HEK293 (cell line): ENCODE data around the gene PHACTR1.

Source experiments
- CTCF ChIA-PET: fragments of 350-600 bp; formaldehyde crosslinking; extraction: SDS; loops from one replicate; lab custom pipeline; 2021; ENCODE audit warnings: antibody characterized with exemption; lab: Yijun Ruan, JAX
- POLR2A ChIA-PET: fragments of 300-600 bp; formaldehyde crosslinking; extraction: SDS; loops from one replicate; lab custom pipeline; 2020; ENCODE audit warnings: antibody characterized with exemption, inconsistent platforms; lab: Yijun Ruan, JAX
- H3K27ac ChIP-seq: fragments of 200-500 bp; sonication (Bioruptor generic); 2 replicates; pipeline ENCODE4 v1.5.1; 2014; ENCODE audit warnings: low read depth, low read length, control low read depth, inconsistent platforms; ENCODE audit errors: extremely low read depth
- H3K36me3 ChIP-seq, 2 experiments: fragments of 200-500 bp in 1 of 2; sonication (Bioruptor generic) in 1 of 2; 1 replicate in 1 of 2; 2 replicates in 1 of 2; pipeline ENCODE4 v1.5.1; 2014 to 2017; ENCODE audit warnings: inconsistent platforms in 2 of 2, low read length in 2 of 2; ENCODE audit not compliant: control insufficient read depth in 2 of 2, insufficient read depth in 1 of 2
- H3K4me1 ChIP-seq: fragments of 200-500 bp; sonication (Bioruptor generic); 2 replicates; pipeline ENCODE4 v1.5.1; 2014; ENCODE audit warnings: mild to moderate bottlenecking, low read length, inconsistent platforms; ENCODE audit not compliant: control insufficient read depth, insufficient read depth
- H3K4me3 ChIP-seq: 2 replicates; pipeline ENCODE4 v1.5.1; 2011; ENCODE audit warnings: low read depth, mild to moderate bottlenecking, control low read depth, low read length, moderate library complexity
- H3K9me3 ChIP-seq: fragments of 200-500 bp; sonication (Bioruptor generic); 2 replicates; pipeline ENCODE4 v1.5.1; 2014; ENCODE audit warnings: low read depth, low read length, inconsistent platforms; ENCODE audit not compliant: control insufficient read depth, insufficient read depth
- BCL11A ChIP-seq: fragments of 450-650 bp; formaldehyde crosslinking; IDR thresholded peaks from 2 replicates; pipeline ENCODE4 v1.5.1; 2016; ENCODE audit warnings: low read depth, missing biosample characterization, missing genetic modification characterization
- OSR2 ChIP-seq: fragments of 450-650 bp; formaldehyde crosslinking; IDR thresholded peaks from 2 replicates; pipeline ENCODE4 v1.5.1; 2016; ENCODE audit warnings: missing biosample characterization, missing genetic modification characterization
- SETDB1 ChIP-seq: IDR thresholded peaks from one replicate; pipeline ENCODE4 v1.6.1; 2017; ENCODE audit warnings: mild to moderate bottlenecking, low read length, moderate library complexity, mixed read lengths; ENCODE audit not compliant: insufficient read length
- ZNF133 ChIP-seq: fragments of 450-650 bp; formaldehyde crosslinking; IDR thresholded peaks from 2 replicates; pipeline ENCODE4 v1.5.1; 2016; ENCODE audit warnings: missing biosample characterization, missing genetic modification characterization
- ZNF140 ChIP-seq: fragments of 450-650 bp; formaldehyde crosslinking; IDR thresholded peaks from 2 replicates; pipeline ENCODE4 v1.5.1; 2016; ENCODE audit warnings: missing biosample characterization, missing genetic modification characterization
- ZNF214 ChIP-seq: fragments of 450-650 bp; formaldehyde crosslinking; IDR thresholded peaks from 2 replicates; pipeline ENCODE4 v1.5.1; 2017; ENCODE audit warnings: missing biosample characterization, mild to moderate bottlenecking, missing genetic modification characterization, borderline replicate concordance
- ZNF221 ChIP-seq: fragments of 450-650 bp; formaldehyde crosslinking; IDR thresholded peaks from 2 replicates; pipeline ENCODE4 v1.5.1; 2017; ENCODE audit warnings: missing biosample characterization, missing genetic modification characterization, borderline replicate concordance
- ZNF311 ChIP-seq: fragments of 450-650 bp; formaldehyde crosslinking; IDR thresholded peaks from 2 replicates; pipeline ENCODE4 v1.5.1; 2017; ENCODE audit warnings: missing biosample characterization, missing genetic modification characterization, borderline replicate concordance
- ZNF423 ChIP-seq: fragments of 450-650 bp; formaldehyde crosslinking; IDR thresholded peaks from 2 replicates; pipeline ENCODE4 v1.5.1; 2016; ENCODE audit warnings: missing biosample characterization, missing genetic modification characterization
- ZNF544 ChIP-seq: fragments of 450-650 bp; formaldehyde crosslinking; IDR thresholded peaks from 2 replicates; pipeline ENCODE4 v1.5.0; 2017; ENCODE audit warnings: missing biosample characterization, missing genetic modification characterization
- ZNF623 ChIP-seq: fragments of 450-650 bp; formaldehyde crosslinking; IDR thresholded peaks from 2 replicates; pipeline ENCODE4 v1.5.1; 2016; ENCODE audit warnings: missing biosample characterization, missing genetic modification characterization
- ZNF76 ChIP-seq: fragments of 450-650 bp; formaldehyde crosslinking; IDR thresholded peaks from 2 replicates; pipeline ENCODE4; 2016; ENCODE audit warnings: low read depth, missing biosample characterization, missing genetic modification characterization, borderline replicate concordance
- TF ChIP-seq, protein P1 (sequence below): fragments of 450-650 bp; formaldehyde crosslinking; IDR thresholded peaks from 2 replicates; pipeline ENCODE4 v1.5.1; 2016; ENCODE audit warnings: missing biosample characterization, missing genetic modification characterization
- TF ChIP-seq, protein P2 (sequence below): fragments of 450-650 bp; formaldehyde crosslinking; IDR thresholded peaks from 2 replicates; pipeline ENCODE4 v1.5.1; 2016; ENCODE audit warnings: missing biosample characterization, missing genetic modification characterization
- TF ChIP-seq, protein P3 (sequence below): fragments of 450-650 bp; formaldehyde crosslinking; IDR thresholded peaks from 2 replicates; pipeline ENCODE4 v1.5.1; 2016; ENCODE audit warnings: missing biosample characterization, missing genetic modification characterization
- TF ChIP-seq, protein P4 (sequence below): fragments of 450-650 bp; formaldehyde crosslinking; IDR thresholded peaks from 2 replicates; pipeline ENCODE4 v1.5.1; 2017; ENCODE audit warnings: missing biosample characterization, missing genetic modification characterization

PHACTR1 gene

DNA sequence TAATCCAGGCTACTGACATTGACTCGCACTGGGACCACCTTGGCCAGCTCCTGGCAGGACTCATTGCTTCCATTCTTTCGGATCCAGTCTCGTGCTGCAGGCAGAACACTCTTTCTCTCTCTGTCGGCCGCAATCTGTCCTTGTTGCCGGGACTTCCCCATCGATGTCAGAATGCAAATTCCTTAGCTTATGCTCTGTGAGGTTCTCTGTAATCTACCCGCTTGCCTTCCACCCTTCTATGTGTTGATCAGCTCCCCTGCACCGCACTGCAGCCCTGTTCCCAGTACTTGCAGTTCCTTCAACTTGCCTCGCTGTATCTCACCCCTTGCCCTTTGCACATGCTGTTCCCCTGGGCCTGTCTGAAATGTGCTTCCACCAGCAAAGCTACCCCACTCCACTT, 182.0 kb downstream of the PHACTR1 start:
- no peaks in the 10 kb centered on the region for H3K9me3 ChIP-seq
- ChIA-PET CTCF (interaction anchor here (0.6 to 3.5 kb wide), 4 partner anchors 13 to 261 kb away, joined by 3 to 17 read pairs (median 3); no protein-coding TSS in a partner anchor), POLR2A (no interaction called here)
- no peak overlapping the region for H3K27ac ChIP-seq
- H3K4me3 ChIP-seq: no peak overlapping the region
- no peaks in the 10 kb centered on the region for H3K36me3 ChIP-seq
- no peaks in the 10 kb centered on the region for H3K4me1 ChIP-seq
- peak; percentile 40; the same call in 1 of the 2 replicates for TF ChIP-seq ZNF623
- no peak for TF ChIP-seq ZNF76 (tag by site-specific recombination)
- no peak for TF ChIP-seq ZNF311
- TF ChIP-seq ZNF221 (tag by site-specific recombination): no peak
- TF ChIP-seq, all 188 proteins: peak for 1

DNA sequence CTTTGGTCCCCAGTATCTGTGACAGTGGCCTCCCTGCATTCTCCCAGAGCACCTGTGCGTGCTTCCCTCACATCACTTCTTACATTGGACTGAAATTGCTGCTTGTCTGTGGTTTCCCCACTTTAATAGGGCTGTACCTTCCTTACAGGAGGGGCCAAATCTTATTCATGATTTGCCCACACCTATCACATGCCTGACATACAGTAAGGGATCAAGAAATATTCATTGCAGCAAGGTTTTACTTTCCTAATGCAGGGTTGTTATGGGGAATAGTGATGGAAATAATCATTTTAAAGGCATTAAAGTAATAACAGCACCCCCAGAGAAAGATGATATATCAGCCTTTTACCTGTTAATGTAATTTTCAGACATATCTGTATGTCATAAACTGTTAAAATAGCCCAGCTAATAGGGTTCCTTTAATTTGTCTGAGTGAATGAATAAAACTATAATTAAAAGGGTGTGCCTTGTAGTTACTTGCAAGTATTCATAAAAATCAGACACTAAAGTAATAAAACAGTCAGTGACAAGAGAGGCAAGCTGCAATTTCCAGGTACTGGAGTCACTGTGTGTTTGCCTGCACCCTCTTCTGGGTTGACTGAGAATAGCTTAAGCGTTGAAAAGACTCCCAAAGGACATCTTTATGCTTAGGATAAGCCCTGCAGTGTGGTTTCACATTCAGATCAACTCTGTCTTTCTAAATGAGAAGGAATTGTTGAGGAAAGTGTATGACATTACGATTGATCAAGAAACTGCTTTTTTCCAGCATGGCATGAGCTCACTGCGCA, 182.7 kb downstream of the PHACTR1 start:
- no peak overlapping the region for H3K27ac ChIP-seq
- TF ChIP-seq, protein P1, sequence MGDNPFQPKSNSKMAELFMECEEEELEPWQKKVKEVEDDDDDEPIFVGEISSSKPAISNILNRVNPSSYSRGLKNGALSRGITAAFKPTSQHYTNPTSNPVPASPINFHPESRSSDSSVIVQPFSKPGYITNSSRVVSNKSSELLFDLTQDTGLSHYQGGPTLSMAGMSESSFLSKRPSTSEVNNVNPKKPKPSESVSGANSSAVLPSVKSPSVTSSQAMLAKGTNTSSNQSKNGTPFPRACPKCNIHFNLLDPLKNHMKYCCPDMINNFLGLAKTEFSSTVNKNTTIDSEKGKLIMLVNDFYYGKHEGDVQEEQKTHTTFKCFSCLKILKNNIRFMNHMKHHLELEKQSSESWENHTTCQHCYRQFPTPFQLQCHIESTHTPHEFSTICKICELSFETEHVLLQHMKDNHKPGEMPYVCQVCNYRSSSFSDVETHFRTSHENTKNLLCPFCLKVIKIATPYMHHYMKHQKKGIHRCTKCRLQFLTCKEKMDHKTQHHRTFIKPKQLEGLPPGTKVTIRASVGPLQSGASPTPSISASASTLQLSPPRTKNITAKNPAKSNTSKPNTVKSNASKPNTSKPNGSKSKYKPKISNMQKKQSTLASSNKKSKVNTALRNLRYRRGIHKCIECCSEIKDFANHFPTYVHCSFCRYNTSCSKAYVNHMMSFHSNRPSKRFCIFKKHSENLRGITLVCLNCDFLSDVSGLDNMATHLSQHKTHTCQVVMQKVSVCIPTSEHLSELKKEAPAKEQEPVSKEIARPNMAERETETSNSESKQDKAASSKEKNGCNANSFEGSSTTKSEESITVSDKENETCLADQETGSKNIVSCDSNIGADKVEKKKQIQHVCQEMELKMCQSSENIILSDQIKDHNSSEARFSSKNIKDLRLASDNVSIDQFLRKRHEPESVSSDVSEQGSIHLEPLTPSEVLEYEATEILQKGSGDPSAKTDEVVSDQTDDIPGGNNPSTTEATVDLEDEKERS: no peak
- peak; percentile 40; the same call in 1 of the 2 replicates for TF ChIP-seq ZNF140 (tag by site-specific recombination)
- TF ChIP-seq, protein P2, sequence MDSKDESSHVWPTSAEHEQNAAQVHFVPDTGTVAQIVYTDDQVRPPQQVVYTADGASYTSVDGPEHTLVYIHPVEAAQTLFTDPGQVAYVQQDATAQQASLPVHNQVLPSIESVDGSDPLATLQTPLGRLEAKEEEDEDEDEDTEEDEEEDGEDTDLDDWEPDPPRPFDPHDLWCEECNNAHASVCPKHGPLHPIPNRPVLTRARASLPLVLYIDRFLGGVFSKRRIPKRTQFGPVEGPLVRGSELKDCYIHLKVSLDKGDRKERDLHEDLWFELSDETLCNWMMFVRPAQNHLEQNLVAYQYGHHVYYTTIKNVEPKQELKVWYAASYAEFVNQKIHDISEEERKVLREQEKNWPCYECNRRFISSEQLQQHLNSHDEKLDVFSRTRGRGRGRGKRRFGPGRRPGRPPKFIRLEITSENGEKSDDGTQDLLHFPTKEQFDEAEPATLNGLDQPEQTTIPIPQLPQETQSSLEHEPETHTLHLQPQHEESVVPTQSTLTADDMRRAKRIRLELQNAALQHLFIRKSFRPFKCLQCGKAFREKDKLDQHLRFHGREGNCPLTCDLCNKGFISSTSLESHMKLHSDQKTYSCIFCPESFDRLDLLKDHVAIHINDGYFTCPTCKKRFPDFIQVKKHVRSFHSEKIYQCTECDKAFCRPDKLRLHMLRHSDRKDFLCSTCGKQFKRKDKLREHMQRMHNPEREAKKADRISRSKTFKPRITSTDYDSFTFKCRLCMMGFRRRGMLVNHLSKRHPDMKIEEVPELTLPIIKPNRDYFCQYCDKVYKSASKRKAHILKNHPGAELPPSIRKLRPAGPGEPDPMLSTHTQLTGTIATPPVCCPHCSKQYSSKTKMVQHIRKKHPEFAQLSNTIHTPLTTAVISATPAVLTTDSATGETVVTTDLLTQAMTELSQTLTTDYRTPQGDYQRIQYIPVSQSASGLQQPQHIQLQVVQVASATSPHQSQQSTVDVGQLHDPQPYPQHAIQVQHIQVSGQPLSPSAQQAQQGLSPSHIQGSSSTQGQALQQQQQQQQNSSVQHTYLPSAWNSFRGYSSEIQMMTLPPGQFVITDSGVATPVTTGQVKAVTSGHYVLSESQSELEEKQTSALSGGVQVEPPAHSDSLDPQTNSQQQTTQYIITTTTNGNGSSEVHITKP: peak; percentile 93
- H3K36me3 ChIP-seq: no peaks in the 10 kb centered on the region
- H3K4me3 ChIP-seq: no peak overlapping the region
- H3K9me3 ChIP-seq: no peaks in the 10 kb centered on the region
- ChIA-PET POLR2A (no interaction called here), CTCF (interaction anchor here (0.6 to 3.5 kb wide), 10 partner anchors 8 to 1180 kb away, joined by 3 to 17 read pairs (median 3); no protein-coding TSS in a partner anchor)
- H3K4me1 ChIP-seq: no peaks in the 10 kb centered on the region

DNA sequence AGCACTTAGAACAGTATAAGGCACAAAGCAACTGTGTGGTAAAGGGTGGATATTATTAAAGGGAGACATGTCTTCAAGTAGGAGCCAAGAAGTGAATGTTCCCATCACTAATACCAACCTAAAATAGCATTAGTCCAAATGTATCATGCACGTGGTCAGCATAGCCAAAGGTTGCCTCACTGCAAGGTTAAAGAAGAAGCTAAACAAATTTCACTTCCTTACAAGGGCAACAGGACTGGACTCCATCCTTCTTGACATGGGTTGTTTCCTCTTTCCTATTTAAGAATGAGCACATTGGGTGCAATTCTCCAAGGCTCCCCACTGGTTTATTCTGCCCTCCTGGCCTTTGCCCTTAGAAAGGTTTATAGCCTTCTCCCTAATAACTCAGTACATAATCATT, 186.7 kb downstream of the PHACTR1 start:
- POLR2A ChIA-PET: no interaction called here

More for the DNA sequence above, 186.7 kb downstream of the PHACTR1 start:
- no peak overlapping the region for H3K27ac ChIP-seq
- H3K4me3 ChIP-seq: no peak overlapping the region
- H3K9me3 ChIP-seq: no peaks in the 10 kb centered on the region
- no peaks in the 10 kb centered on the region for H3K4me1 ChIP-seq
- CTCF ChIA-PET: interaction anchor here (1.1 to 2.0 kb wide), 3 partner anchors 9 to 266 kb away, joined by 3 to 7 read pairs (median 6); no protein-coding TSS in a partner anchor
- no peaks in the 10 kb centered on the region for H3K36me3 ChIP-seq
- TF ChIP-seq ZNF311 (no peak), ZNF214 (no peak), SETDB1 (no peak), ZNF423 (tag by site-specific recombination) (no peak), OSR2 (tag by site-specific recombination) (no peak), BCL11A (tag by site-specific recombination) (no peak), ZNF133 (tag by site-specific recombination) (no peak), ZNF544 (tag by site-specific recombination) (no peak)
- TF ChIP-seq, protein P3, sequence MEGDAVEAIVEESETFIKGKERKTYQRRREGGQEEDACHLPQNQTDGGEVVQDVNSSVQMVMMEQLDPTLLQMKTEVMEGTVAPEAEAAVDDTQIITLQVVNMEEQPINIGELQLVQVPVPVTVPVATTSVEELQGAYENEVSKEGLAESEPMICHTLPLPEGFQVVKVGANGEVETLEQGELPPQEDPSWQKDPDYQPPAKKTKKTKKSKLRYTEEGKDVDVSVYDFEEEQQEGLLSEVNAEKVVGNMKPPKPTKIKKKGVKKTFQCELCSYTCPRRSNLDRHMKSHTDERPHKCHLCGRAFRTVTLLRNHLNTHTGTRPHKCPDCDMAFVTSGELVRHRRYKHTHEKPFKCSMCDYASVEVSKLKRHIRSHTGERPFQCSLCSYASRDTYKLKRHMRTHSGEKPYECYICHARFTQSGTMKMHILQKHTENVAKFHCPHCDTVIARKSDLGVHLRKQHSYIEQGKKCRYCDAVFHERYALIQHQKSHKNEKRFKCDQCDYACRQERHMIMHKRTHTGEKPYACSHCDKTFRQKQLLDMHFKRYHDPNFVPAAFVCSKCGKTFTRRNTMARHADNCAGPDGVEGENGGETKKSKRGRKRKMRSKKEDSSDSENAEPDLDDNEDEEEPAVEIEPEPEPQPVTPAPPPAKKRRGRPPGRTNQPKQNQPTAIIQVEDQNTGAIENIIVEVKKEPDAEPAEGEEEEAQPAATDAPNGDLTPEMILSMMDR (tag by site-specific recombination): no peak
- TF ChIP-seq, protein P4, sequence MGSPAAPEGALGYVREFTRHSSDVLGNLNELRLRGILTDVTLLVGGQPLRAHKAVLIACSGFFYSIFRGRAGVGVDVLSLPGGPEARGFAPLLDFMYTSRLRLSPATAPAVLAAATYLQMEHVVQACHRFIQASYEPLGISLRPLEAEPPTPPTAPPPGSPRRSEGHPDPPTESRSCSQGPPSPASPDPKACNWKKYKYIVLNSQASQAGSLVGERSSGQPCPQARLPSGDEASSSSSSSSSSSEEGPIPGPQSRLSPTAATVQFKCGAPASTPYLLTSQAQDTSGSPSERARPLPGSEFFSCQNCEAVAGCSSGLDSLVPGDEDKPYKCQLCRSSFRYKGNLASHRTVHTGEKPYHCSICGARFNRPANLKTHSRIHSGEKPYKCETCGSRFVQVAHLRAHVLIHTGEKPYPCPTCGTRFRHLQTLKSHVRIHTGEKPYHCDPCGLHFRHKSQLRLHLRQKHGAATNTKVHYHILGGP (tag by site-specific recombination): no peak
- TF ChIP-seq, all 188 proteins: peak for 0
